PC-9 (cell line): ENCODE measurements around the gene TTC39C. TPM values are rescaled to one million over a fixed set of nuclear protein-coding genes. Genes with fewer than 3 reads are reported as not detected.

Source experiments
- BruUV-seq: library from RNA; stranded (reverse); fragments of 400-500 nt; replicated peaks from 2 replicates; lab custom pipeline; 2021; lab: Mats Ljungman, UMichigan
- CTCF ChIA-PET: fragments of 300-600 bp; sonication (Branson Sonifier 250); formaldehyde crosslinking; loops from one replicate; lab custom pipeline; 2022; ENCODE audit warnings: antibody characterized with exemption; lab: Charles Lee
- POLR2A ChIA-PET: fragments of 300-600 bp; sonication (Branson Sonifier 250); formaldehyde crosslinking; loops from one replicate; lab custom pipeline; 2022; ENCODE audit warnings: antibody characterized with exemption; ENCODE audit not compliant: unreplicated experiment; lab: Charles Lee
- DNase-seq, 2 experiments: peaks; one replicate each; pipeline versions ENCODE4 v3.0.0 to v3.0.0-alpha.2; 2015 to 2022; ENCODE audit warnings: mixed read lengths in 1 of 2
- H2AFZ ChIP-seq: fragments of 200-600 bp; sonication (generic); 2 replicates; pipeline ENCODE4 v1.8.1; 2017; ENCODE audit warnings: antibody characterized with exemption
- H3F3A ChIP-seq: fragments of 200-600 bp; sonication (generic); 2 replicates; pipeline ENCODE4 v1.8.1; 2017; ENCODE audit warnings: antibody characterized with exemption, mild to moderate bottlenecking, low read depth; ENCODE audit not compliant: insufficient read depth
- H3K27ac ChIP-seq: fragments of 200-600 bp; sonication (generic); 2 replicates; pipeline ENCODE4 v1.6.1; 2016; ENCODE audit warnings: mixed run types
- H3K27me3 ChIP-seq: fragments of 200-600 bp; sonication (generic); 2 replicates; pipeline ENCODE4 v1.6.1; 2016; ENCODE audit warnings: low read depth, mixed run types; ENCODE audit not compliant: insufficient read depth
- H3K36me3 ChIP-seq: fragments of 200-600 bp; sonication (generic); 2 replicates; pipeline ENCODE4 v1.6.1; 2016; ENCODE audit warnings: low read depth, mixed run types
- H3K4me1 ChIP-seq: fragments of 200-600 bp; sonication (generic); replicated peaks from 2 replicates; pipeline ENCODE4 v1.6.1; 2016; ENCODE audit warnings: mixed run types; ENCODE audit not compliant: insufficient read depth
- H3K4me2 ChIP-seq: fragments of 200-600 bp; sonication (generic); 2 replicates; pipeline ENCODE4 v1.6.1; 2017; ENCODE audit warnings: mixed run types
- H3K4me3 ChIP-seq: fragments of 200-600 bp; sonication (generic); 2 replicates; pipeline ENCODE4 v1.6.1; 2016; ENCODE audit warnings: mixed run types
- H3K79me2 ChIP-seq: fragments of 200-600 bp; sonication (generic); 2 replicates; pipeline ENCODE4 v1.6.1; 2017; ENCODE audit warnings: low read depth, mixed run types
- H3K9me2 ChIP-seq: fragments of 200-600 bp; sonication (generic); 2 replicates; pipeline ENCODE4 v1.8.1; 2017; ENCODE audit warnings: mild to moderate bottlenecking; ENCODE audit not compliant: insufficient read depth
- H3K9me3 ChIP-seq: fragments of 200-600 bp; sonication (generic); 2 replicates; pipeline ENCODE4 v1.8.1; 2016; ENCODE audit warnings: low read depth; ENCODE audit not compliant: insufficient read depth
- H4K20me1 ChIP-seq: fragments of 200-600 bp; sonication (generic); 2 replicates; pipeline ENCODE4 v1.8.1; 2017; ENCODE audit not compliant: insufficient read depth
- EZH2 ChIP-seq: fragments of 200-600 bp; sonication (generic); IDR thresholded peaks from 2 replicates; pipeline ENCODE4 v1.8.0; 2017; ENCODE audit warnings: antibody characterized with exemption, low read depth
- intact Hi-C: fragments of 100-400 bp; cut with micrococcal nuclease; formaldehyde crosslinking; loops from one replicate; pipeline ENCODE4 v1.10.0; 2022; ENCODE audit not compliant: unreplicated experiment
- total RNA-seq: library from RNA; stranded (reverse); gene quantifications from 2 replicates; pipeline ENCODE4 v1.2.3, GENCODE V29; 2021
- TF ChIP-seq, protein P1 (sequence below): fragments of 200-600 bp; sonication (generic); conservative IDR thresholded peaks from 2 replicates; pipeline ENCODE4 v1.6.1; 2017; ENCODE audit warnings: mixed run types, antibody characterized with exemption, mild to moderate bottlenecking, moderate library complexity

The TTC39C gene
- total RNA-seq, 1 experiment from 2014 or later = 15.3 TPM

DNA sequence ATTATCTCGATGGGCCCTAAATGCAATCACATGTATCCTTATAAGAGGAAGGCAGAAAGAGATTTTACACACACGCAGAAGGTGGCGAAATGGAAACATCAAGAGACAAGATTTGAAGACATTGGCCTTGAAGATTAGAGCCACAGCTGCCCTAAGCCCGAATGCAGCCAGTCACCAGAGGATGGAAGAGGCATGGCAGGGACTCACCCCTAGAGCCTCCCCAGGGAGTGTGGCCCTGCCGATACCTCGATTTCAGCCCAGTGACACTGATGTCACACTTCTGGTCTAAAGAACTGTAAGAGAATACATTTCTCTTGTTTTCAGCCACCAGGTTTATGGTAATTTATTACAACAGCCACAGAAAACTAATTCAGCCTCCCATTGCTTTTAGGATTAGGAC lies 17.4 kb downstream of the TTC39C start:
- H3K9me2 ChIP-seq = no peaks in the 10 kb centered on the region
- no TSS peak for BruUV-seq
- peaks cover 8% of the 10 kb centered on the region; the same call in 1 of the 2 replicates for H3F3A ChIP-seq
- no peak overlapping the region for H2AFZ ChIP-seq
- H3K79me2 ChIP-seq = 0 out of 2 replicates have a peak, but pooled peaks cover 7% of the 10 kb centered on the region
- TF ChIP-seq, protein P1, sequence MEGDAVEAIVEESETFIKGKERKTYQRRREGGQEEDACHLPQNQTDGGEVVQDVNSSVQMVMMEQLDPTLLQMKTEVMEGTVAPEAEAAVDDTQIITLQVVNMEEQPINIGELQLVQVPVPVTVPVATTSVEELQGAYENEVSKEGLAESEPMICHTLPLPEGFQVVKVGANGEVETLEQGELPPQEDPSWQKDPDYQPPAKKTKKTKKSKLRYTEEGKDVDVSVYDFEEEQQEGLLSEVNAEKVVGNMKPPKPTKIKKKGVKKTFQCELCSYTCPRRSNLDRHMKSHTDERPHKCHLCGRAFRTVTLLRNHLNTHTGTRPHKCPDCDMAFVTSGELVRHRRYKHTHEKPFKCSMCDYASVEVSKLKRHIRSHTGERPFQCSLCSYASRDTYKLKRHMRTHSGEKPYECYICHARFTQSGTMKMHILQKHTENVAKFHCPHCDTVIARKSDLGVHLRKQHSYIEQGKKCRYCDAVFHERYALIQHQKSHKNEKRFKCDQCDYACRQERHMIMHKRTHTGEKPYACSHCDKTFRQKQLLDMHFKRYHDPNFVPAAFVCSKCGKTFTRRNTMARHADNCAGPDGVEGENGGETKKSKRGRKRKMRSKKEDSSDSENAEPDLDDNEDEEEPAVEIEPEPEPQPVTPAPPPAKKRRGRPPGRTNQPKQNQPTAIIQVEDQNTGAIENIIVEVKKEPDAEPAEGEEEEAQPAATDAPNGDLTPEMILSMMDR = no peak
- TF ChIP-seq EZH2 = no peak
- intact Hi-C loops = no loop called here
- no peak overlapping the region for H3K4me3 ChIP-seq
- DNase-seq = no peak
- no peak overlapping the region for H3K4me2 ChIP-seq
- no peak overlapping the region for H3K27ac ChIP-seq
- H3K9me3 ChIP-seq = no peaks in the 10 kb centered on the region
- H3K27me3 ChIP-seq = no peaks in the 10 kb centered on the region
- peaks cover 15% of the 10 kb centered on the region for H3K4me1 ChIP-seq
- H3K36me3 ChIP-seq = no peaks in the 10 kb centered on the region
- no peaks in the 10 kb centered on the region for H4K20me1 ChIP-seq
- CTCF ChIA-PET = no interaction called here
- POLR2A ChIA-PET = no interaction called here

GRCh38 chr18:24033641-24034412 lies 19.3 kb downstream of the TTC39C start:
- Histone ChIP-seq H3K9me3 (no peaks in the 10 kb centered on the region), H3K36me3 (no peaks in the 10 kb centered on the region), H3K27ac (no peak overlapping the region), H4K20me1 (no peaks in the 10 kb centered on the region), H3K79me2 (no peaks in the 10 kb centered on the region), H3F3A (no peaks in the 10 kb centered on the region), H3K9me2 (no peaks in the 10 kb centered on the region), H3K27me3 (no peaks in the 10 kb centered on the region), H2AFZ (no peak overlapping the region), H3K4me2 (no peak overlapping the region), H3K4me1 (no peaks in the 10 kb centered on the region), H3K4me3 (no peak overlapping the region)
- TF ChIP-seq, protein P1 = no peak
- TF ChIP-seq EZH2 = no peak
- ChIA-PET POLR2A (no interaction called here), CTCF (no interaction called here)
- intact Hi-C loops = no loop called here
- DNase-seq = no peak
- BruUV-seq = no TSS peak

DNA sequence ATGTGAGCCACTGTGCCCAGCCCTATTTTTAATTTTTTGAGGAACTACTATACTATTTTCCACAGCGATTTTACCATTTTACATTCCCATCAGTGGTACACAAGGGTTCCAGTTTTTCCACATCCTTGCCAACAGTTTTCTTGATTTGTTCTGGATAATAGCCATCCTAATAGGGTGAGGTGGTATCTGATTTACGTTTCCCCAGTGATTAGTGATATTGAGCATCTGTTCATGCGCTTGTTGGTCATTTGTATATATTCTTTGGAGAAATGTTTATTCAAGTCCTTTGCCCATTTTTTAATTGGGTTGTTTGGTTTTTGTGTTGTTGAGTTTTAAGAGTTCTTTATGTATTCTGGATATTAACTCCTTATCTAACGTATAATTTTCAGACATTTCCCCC lies 20.8 kb downstream of the TTC39C start:
- DNase-seq = no peak
- H3K79me2 ChIP-seq = no peaks in the 10 kb centered on the region
- ChIA-PET CTCF (no interaction called here), POLR2A (no interaction called here)
- H4K20me1 ChIP-seq = no peaks in the 10 kb centered on the region
- no peaks in the 10 kb centered on the region for H3F3A ChIP-seq
- no peak overlapping the region for H3K27ac ChIP-seq
- no peak overlapping the region for H3K4me2 ChIP-seq
- no peaks in the 10 kb centered on the region for H3K4me1 ChIP-seq
- no peak overlapping the region for H2AFZ ChIP-seq
- no peaks in the 10 kb centered on the region for H3K27me3 ChIP-seq
- no peak for TF ChIP-seq EZH2
- TF ChIP-seq, protein P1 = no peak
- no peaks in the 10 kb centered on the region for H3K36me3 ChIP-seq
- H3K9me2 ChIP-seq = no peaks in the 10 kb centered on the region
- no peaks in the 10 kb centered on the region for H3K9me3 ChIP-seq
- intact Hi-C loops = no loop called here
- BruUV-seq = no TSS peak
- H3K4me3 ChIP-seq = no peak overlapping the region
